GM12878 (cell line): ENCODE results near the gene NKAIN4. TPM values are rescaled to one million over a fixed set of nuclear protein-coding genes. Genes with fewer than 3 reads are reported as not detected.

ENCODE experiments used
- ATAC-seq: fragments of 200-7000 bp; cut with Tn5 transposase; 3 replicates; pipeline ENCODE4 v1.9.1; 2020; ENCODE audit warnings: mild to moderate bottlenecking, moderate library complexity
- BruUV-seq: library from RNA; stranded (reverse); fragments of 400-500 nt; replicated peaks from 2 replicates; lab custom pipeline; 2021; lab: Mats Ljungman, UMichigan
- CTCF ChIA-PET: fragments of 300-600 bp; sonication (Branson Sonifier 250); formaldehyde crosslinking; extraction: SDS; loops from one replicate; lab custom pipeline; 2021; ENCODE audit warnings: inconsistent platforms; lab: Yijun Ruan, JAX
- POLR2A ChIA-PET: fragments of 350-600 bp; formaldehyde crosslinking; extraction: SDS; loops from one replicate; lab custom pipeline; 2021; ENCODE audit warnings: inconsistent platforms; lab: Charles Lee
- RAD21 ChIA-PET: fragments of 300-600 bp; sonication (Branson Sonifier 250); formaldehyde crosslinking; loops from one replicate; lab custom pipeline; 2023; ENCODE audit warnings: antibody characterized with exemption; ENCODE audit not compliant: unreplicated experiment; lab: Charles Lee
- SMC1A ChIA-PET: fragments of 300-600 bp; sonication (Branson Sonifier 250); formaldehyde crosslinking; loops from one replicate; lab custom pipeline; 2023; ENCODE audit not compliant: unreplicated experiment, uncharacterized antibody; lab: Charles Lee
- DNase-seq: peaks from one replicate; pipeline ENCODE4 v3.0.0-alpha.2; 2011; ENCODE audit warnings: low read depth, low spot score
- FAIRE-seq: peaks from 3 replicates; lab custom pipeline; 2011; peaks lifted over from hg19 to GRCh38; lab: Jason Lieb, UNC
- H2AFZ ChIP-seq: 2 replicates; pipeline ENCODE4 v1.6.0; 2011; ENCODE audit warnings: low read depth, low read length, control low read depth; ENCODE audit not compliant: control insufficient read depth
- H3K27ac ChIP-seq: 2 replicates; pipeline ENCODE4 v1.5.1; 2011; ENCODE audit warnings: control low read depth; ENCODE audit not compliant: control insufficient read depth, insufficient read depth
- H3K27me3 ChIP-seq, 2 experiments: replicated peaks in 1 of 2; 2 replicates each; pipeline versions ENCODE4 v1.6.0 to v1.6.1; 2011; ENCODE audit warnings: low read length in 1 of 2; ENCODE audit not compliant: control insufficient read depth in 2 of 2, insufficient read depth in 2 of 2
- H3K36me3 ChIP-seq, 2 experiments: 2 replicates each; pipeline ENCODE4 v1.5.1; 2011; ENCODE audit warnings: low read length in 1 of 2; ENCODE audit not compliant: control insufficient read depth in 2 of 2, insufficient read depth in 2 of 2
- H3K4me1 ChIP-seq: 2 replicates; pipeline ENCODE4 v1.6.1; 2011; ENCODE audit warnings: mild to moderate bottlenecking, low read length, moderate library complexity, mixed read lengths; ENCODE audit not compliant: control insufficient read depth, insufficient read depth
- H3K4me2 ChIP-seq: 2 replicates; pipeline ENCODE4 v1.6.0; 2011; ENCODE audit warnings: control low read depth; ENCODE audit not compliant: control insufficient read depth, insufficient read depth
- H3K4me3 ChIP-seq: fragments of 200-600 bp; sonication (generic); 2 replicates; pipeline ENCODE4 v1.5.1; 2016
- H3K79me2 ChIP-seq: 2 replicates; pipeline ENCODE4 v1.6.0; 2011; ENCODE audit warnings: low read length; ENCODE audit not compliant: control insufficient read depth, insufficient read depth
- H3K9ac ChIP-seq: 2 replicates; pipeline ENCODE4 v1.8.0; 2011; ENCODE audit warnings: low read length, control low read depth, mixed read lengths; ENCODE audit not compliant: control insufficient read depth, insufficient read depth
- H3K9me3 ChIP-seq: replicated peaks from 3 replicates; pipeline ENCODE4 v1.5.1; 2011; ENCODE audit warnings: mild to moderate bottlenecking, low read length; ENCODE audit not compliant: control insufficient read depth, insufficient read depth
- H4K20me1 ChIP-seq: 2 replicates; pipeline ENCODE4 v1.6.0; 2011; ENCODE audit not compliant: control insufficient read depth, insufficient read depth
- BHLHE40 ChIP-seq, 2 experiments: fragments of 450-650 bp in 1 of 2; IDR thresholded peaks; 2 replicates each; pipeline ENCODE4 v1.6.1; 2011 to 2017; ENCODE audit warnings: low read depth in 2 of 2, borderline replicate concordance in 1 of 2, improper control_type of control experiment in 1 of 2, low read length in 1 of 2, mild to moderate bottlenecking in 1 of 2
- DPF2 ChIP-seq: fragments of 450-650 bp; IDR thresholded peaks from 2 replicates; pipeline ENCODE4 v1.6.1; 2017; ENCODE audit warnings: mild to moderate bottlenecking
- MEF2A ChIP-seq: IDR thresholded peaks from 2 replicates; pipeline ENCODE4 v1.6.1; 2011; ENCODE audit warnings: low read depth, mild to moderate bottlenecking, low read length, moderate library complexity; ENCODE audit not compliant: insufficient read depth
- MEF2B ChIP-seq: fragments of 450-650 bp; IDR thresholded peaks from 2 replicates; pipeline ENCODE4 v1.6.1; 2018; ENCODE audit warnings: mild to moderate bottlenecking, moderate library complexity; ENCODE audit not compliant: partially characterized antibody, poor library complexity, severe bottlenecking
- MYC ChIP-seq: IDR thresholded peaks from 2 replicates; pipeline ENCODE4 v1.6.1; 2011; ENCODE audit warnings: mild to moderate bottlenecking, low read length, moderate library complexity, inconsistent platforms; ENCODE audit not compliant: insufficient read depth, insufficient replicate concordance, insufficient read length, severe bottlenecking
- REST ChIP-seq: IDR thresholded peaks from 2 replicates; pipeline ENCODE4 v1.6.1; 2012; ENCODE audit warnings: mild to moderate bottlenecking, low read depth, low read length
- STAT1 ChIP-seq: fragments of 450-650 bp; conservative IDR thresholded peaks from 2 replicates; pipeline ENCODE4 v1.6.1; 2014; ENCODE audit warnings: antibody characterized with exemption, mild to moderate bottlenecking
- WGBS: methylation state at CpG from one replicate; pipeline ENCODE4 v1.1.6; 2016; ENCODE audit warnings: low lambda C conversion rate; ENCODE audit not compliant: insufficient replicate concordance, insufficient coverage; ENCODE audit errors: missing lambda C conversion rate; 5-methylcytosine and 5-hydroxymethylcytosine counted together
- in situ Hi-C: fragments of 300-500 bp; cut with MboI; formaldehyde crosslinking; loops from 9 replicates; pipeline ENCODE4 v1.14.3; 2018; ENCODE audit warnings: mixed read lengths
- intact Hi-C: fragments of 100-400 bp; cut with micrococcal nuclease; formaldehyde crosslinking; loops from one replicate; pipeline ENCODE4 v1.14.2; 2022; ENCODE audit not compliant: unreplicated experiment
- polyA plus RNA-seq, 11 experiments: library from polyadenylated mRNA; depleted of rRNA in 4 of 11; unstranded in 6 of 11; stranded (reverse) in 5 of 11; fragments of >200 nt; fragmentation: Nextera tagmentation in 4 of 11; fragmentation: Illumina TruSeq in 1 of 11; extraction: Ambion mirVana in 4 of 11; extraction: Trizol in 1 of 11; gene quantifications; 1 replicate in 1 of 11; 2 replicates in 10 of 11; pipeline versions ENCODE4 v1.2.1 to v1.2.3, GENCODE V29; 2011 to 2016; ENCODE audit warnings: inconsistent platforms in 2 of 11, missing spikeins in 2 of 11, low read depth in 1 of 11
- total RNA-seq, 4 experiments: library from RNA; depleted of rRNA in 3 of 4; stranded (reverse); fragments of >200 nt in 3 of 4; fragmentation: Illumina TruSeq in 1 of 4; extraction: Trizol in 1 of 4; gene quantifications; 2 replicates each; pipeline versions ENCODE4 v1.2.1 to v1.2.3, GENCODE V29; 2013 to 2021

The NKAIN4 gene
- total and polyA plus RNA-seq, 10 of the 15 experiments (the other 5 are each of a cell fraction or from before 2014, with no cell fraction given), result 0.11 TPM; not detected in 9

- POLR2A ChIA-PET, result no interaction called here
These were observed 14.3 kb downstream of the NKAIN4 start for GRCh38 chr20:63240004-63240403.

More at GRCh38 chr20:63240004-63240403, 14.3 kb downstream of the NKAIN4 start:
- no peaks in the 10 kb centered on the region for H3K9me3 ChIP-seq
- peaks cover 0 to 2% of the 10 kb centered on the region in 2 experiments; a peak in 1 of 4 replicates for H3K27me3 ChIP-seq
- no peak overlapping the region for H3K4me3 ChIP-seq
- H3K36me3 ChIP-seq, result no peaks in the 10 kb centered on the region
- no peaks in the 10 kb centered on the region for H3K79me2 ChIP-seq
- ATAC-seq (no peak), FAIRE-seq (no peak), DNase-seq (no peak)
- H3K9ac ChIP-seq, result no peak overlapping the region
- ChIA-PET CTCF (no interaction called here), RAD21 (no interaction called here), SMC1A (no interaction called here)
- no TSS peak for BruUV-seq
- no peak overlapping the region for H2AFZ ChIP-seq
- 31% methylated on average over 11 of the region's 11 CpGs for WGBS
- H3K4me2 ChIP-seq, result no peak overlapping the region
- H3K27ac ChIP-seq, result no peak overlapping the region
- in situ Hi-C loops (no loop called here), intact Hi-C loops (no loop called here)
- no peaks in the 10 kb centered on the region for H4K20me1 ChIP-seq
- TF ChIP-seq REST (no peak), STAT1 (no peak), BHLHE40 (IDR thresholded peaks at IDR 0.05; ENCODE audit: borderline replicate concordance in 1 of 2, low read depth in 2 of 2, low read length in 1 of 2) (no peak), MEF2B (no peak), MYC (no peak), DPF2 (no peak), MEF2A (no peak)
- H3K4me1 ChIP-seq, result no peaks in the 10 kb centered on the region
